Stimulated activated naive CD4-positive, alpha-beta T cell treated with Interleukin-2 at 50 U/mL for 16 hours (primary cell): ENCODE results near the gene AMOT.
A peak's percentile ranks its signal among the peaks of the same experiment; 100 is the strongest.
"Not testable (repeated sequence)": the region's sequence is repeated elsewhere in the genome, so short reads cannot be mapped to it uniquely, and the experiment has no call there.

Source experiments
- DNase-seq: peaks from one replicate; lab custom pipeline; 2025; lab: John Stamatoyannopoulos, UW

AMOT gene, protein sequence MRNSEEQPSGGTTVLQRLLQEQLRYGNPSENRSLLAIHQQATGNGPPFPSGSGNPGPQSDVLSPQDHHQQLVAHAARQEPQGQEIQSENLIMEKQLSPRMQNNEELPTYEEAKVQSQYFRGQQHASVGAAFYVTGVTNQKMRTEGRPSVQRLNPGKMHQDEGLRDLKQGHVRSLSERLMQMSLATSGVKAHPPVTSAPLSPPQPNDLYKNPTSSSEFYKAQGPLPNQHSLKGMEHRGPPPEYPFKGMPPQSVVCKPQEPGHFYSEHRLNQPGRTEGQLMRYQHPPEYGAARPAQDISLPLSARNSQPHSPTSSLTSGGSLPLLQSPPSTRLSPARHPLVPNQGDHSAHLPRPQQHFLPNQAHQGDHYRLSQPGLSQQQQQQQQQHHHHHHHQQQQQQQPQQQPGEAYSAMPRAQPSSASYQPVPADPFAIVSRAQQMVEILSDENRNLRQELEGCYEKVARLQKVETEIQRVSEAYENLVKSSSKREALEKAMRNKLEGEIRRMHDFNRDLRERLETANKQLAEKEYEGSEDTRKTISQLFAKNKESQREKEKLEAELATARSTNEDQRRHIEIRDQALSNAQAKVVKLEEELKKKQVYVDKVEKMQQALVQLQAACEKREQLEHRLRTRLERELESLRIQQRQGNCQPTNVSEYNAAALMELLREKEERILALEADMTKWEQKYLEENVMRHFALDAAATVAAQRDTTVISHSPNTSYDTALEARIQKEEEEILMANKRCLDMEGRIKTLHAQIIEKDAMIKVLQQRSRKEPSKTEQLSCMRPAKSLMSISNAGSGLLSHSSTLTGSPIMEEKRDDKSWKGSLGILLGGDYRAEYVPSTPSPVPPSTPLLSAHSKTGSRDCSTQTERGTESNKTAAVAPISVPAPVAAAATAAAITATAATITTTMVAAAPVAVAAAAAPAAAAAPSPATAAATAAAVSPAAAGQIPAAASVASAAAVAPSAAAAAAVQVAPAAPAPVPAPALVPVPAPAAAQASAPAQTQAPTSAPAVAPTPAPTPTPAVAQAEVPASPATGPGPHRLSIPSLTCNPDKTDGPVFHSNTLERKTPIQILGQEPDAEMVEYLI

DNA sequence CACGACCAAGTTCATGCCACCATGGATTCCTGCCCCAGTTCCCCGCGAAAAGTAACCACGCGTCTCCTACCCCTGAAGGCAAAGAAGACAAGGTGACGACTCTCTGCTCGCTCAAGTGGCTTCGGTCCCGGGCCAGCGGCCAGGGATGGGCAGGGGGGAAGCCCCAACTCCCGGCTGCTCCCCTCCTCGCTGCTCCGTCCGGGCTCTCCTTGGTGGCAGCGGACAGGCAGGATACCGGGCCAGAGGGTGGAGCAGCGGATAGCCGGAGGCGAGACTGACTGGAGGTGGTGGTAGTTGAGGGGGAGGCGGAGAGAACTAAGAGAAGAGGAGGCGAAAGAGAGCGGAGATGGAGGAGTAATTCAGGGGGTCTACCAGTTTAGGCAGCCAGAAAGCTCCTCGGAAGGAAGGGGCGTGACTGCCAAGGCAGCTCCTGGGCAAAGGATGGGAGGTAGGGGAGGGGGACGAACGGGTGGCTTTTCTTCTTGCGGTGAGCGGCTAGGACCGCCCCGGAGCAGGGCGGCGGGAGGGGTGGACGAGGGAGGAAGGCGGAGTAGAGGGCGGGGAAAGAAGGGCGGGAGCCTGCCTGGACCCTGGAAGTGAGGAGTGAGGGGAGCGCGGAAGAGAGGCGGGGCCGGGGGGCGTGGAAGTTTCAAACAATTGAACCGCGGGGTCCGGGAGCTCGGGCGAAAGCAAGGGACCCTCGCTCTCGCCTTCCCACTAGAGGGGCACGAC lies at the start of gene AMOT:
TSS of gene AMOT (minus strand) at position 450 of the 732 bp plus-strand sequence. CDS start 17,705 bp downstream, outside the sequence.
- peak; percentile 58 for DNase-seq

DNA sequence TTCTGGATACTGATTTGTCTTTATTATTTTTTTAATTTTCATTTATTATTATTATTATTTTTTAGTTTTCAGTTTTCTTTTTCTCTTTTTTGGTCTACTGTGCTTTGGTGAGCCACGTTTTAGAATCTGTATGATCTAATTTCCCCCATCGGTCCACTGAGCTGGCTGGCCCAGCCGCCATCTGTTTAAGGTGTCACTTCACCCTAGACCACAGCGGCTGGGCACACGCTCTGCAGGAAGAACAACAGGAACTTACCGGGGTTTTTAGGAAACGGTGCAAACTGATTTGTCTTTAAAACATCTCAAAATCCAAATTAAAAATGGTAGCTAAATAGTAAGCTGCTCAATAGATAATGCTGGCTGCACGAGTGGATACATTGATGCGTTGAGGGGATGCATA lies 48.8 kb upstream of the AMOT start:
- DNase-seq: no peak

DNA sequence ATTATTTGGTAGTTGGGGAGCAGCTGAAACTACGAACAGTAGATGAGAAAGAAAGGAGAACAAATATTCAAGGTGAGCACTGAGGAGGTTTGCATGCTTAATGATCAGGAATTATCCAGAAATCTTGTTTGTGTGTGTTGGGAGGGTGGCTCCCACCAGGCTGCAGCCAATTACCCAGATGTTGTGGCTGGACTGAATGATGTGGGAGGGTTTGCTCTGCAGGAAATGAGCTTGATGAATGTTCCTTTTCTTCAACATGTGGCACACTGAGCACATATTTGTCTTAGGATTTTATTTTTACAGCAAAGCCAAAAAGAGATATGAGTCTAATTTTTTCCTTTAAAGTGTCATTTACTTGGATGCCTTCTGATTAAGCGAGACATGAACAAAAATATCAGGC lies 48.3 kb upstream of the AMOT start:
- no peak for DNase-seq

DNA sequence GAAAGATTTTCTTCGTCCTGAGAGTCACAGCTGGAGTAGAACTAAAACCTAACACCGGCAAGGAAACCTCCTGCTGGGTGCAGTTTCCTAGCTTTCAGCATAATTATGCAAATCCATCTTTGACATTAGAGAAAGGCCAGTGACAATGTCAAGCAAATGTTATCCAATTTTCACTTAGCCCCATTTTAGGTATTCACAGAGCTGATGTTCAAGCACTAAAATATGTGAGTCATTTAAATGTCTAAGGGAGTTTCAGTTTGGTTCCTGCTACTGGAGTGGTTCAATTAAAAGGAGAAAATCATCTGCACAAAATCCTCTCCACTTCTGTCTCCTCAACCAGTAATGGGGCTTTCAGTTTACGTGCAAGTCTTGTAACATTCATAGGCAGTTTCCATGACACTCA lies 37.1 kb upstream of the AMOT start:
- DNase-seq: no peak

DNA sequence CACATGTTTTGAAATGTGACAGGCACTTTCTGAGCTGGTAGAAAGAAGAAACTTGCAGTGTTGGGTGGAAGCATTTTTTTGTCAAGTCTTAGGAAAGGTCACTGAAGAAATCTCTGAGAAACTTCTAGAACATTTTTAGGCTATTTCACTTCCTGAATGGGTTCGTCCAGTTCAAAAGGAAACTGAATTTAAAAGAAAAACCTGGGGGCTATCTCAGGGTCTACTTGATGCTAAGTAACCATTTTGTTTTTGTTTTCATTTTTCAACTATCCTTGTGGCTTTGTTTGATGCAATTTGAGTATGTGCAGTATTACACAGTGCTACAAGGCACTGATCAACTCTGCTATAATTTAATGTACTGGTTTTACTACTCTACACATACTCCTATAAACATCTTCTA lies 34.0 kb upstream of the AMOT start:
- DNase-seq: no peak

DNA sequence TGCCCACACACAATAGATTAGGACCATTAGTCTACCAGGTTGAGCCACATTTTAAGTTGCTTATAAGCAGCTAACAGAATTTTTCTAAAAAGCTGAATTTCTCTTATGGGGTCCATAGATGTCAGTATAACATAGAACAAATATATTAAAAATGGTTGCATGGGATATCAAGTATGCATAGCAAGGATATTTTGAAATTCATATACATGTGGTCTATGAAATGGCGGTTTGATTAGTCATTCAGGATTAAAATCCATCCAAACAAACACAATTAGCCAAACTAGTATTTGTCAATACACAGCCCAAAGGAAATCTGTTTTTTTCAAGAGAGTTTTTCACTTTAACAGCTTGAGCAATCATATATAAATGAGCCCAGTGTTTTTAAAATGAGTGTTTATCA lies 33.5 kb upstream of the AMOT start:
- no peak for DNase-seq

DNA sequence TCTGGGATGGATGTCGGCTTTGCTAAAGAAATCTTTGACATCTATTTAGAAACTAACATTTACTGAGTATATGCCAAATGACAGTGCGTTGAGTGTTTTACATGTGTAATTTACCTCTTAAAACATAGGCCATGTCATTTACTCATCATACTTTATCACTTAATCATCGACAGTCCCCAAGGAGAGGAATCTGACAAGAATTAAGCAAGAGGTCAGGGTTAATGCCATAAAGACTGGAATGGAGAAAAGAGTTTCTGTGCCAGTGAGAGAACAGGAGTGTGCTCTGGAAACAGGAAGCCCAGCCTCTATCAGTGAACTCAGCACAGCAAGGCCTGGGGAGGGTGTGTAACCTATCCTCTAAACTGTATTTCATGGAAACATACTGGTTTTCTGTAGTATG lies 28.0 kb upstream of the AMOT start:
- no peak for DNase-seq

DNA sequence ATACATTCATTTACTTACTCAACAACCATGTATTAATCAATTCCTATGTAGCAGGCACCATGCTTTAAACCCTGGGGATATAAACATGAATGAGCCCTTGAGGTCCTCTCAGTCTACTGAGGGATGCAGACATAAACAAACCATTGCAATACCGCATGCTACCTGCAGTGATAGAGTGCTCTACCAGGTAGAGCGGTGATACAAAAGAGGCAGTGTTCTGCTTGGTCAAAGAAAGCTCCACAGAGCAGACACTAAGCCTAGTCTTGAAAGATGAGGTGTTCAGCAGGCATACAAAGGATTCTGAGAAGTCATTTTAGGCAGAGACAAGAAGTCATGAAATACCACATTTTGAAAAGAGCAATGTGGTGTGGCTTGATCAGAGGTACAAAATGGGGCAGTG lies 26.9 kb upstream of the AMOT start:
- no peak for DNase-seq

DNA sequence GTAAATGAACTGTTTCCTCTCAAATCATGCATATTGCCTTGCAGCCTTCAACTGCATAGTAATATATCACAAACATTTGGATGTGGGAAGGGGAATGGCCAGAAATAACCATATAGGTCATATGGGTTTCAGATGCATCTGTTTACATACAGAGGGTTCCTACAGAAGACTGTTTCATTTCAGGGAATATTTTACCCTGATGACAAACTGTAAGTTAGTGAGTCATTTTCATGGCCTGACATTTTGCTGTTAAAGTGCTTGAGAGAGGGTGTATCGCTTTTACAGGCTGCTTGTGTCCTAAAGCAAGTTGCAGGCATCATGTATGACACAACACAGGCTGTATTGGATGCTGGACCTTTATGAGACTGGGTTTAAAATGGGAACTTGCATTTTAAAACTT lies 25.5 kb upstream of the AMOT start:
- DNase-seq: no peak

DNA sequence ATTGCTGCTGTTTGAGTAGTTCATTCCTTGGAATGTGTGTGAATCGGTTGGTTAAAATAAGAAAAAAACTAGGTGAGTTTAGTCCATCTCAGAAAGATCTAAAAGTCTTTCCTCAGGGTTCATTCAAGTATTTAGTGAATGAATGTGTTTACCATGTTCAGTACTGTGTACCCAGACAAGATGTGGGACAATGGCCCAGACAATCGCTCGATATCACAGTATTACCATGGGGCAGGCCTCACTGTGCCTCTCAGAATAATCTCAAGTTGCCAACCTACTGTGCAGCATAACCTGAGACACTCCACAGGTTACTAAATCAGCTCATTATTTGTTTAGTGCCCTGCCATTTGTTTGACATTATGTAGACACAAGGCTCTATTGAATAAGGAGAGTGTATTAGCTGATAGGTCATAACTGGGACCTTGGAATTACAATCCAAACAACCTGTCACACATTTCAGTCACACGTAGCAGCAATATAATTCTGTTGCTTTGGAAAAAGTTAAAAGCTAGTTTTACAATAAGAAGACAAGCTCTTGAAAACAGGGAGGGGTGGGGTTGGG lies 24.9 kb upstream of the AMOT start:
- no peak for DNase-seq

DNA sequence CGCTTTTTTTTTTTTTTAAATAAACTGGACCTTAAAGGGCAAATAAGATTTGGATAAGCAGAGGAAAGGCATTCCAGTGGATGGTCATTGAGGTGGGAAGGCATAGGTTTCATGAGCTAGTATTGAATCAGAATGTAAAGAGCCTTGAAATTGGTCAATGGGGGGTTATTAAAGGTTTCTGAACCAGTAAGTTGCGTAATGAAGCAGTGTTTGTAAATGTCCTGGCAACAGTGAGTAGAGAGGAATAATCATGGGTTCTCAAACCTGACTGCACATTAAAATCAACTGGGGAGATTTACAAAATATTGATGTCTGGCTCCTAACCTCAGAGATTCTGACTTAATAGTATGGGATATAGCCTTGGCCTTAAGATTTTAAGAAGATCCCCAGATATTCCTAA lies 23.2 kb upstream of the AMOT start:
- no peak for DNase-seq

DNA sequence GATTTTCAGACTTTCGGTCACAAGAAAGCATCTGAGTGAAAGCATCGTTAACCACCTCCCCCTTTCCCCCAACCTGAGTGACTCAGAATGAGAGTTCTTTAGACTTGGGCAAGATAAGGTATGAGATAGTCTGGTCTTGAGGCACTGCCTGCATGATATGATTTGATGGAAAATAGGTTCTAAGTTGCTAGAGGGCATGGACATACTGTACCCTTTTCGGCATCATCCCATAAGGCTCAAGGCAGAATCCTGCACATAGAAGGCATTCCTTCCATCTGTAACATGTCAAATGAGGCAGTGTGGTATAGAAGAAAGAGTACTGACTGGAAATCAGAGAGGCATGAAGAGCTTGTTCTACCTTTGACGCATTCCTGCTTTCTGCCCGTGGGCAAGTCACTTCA lies 16.8 kb upstream of the AMOT start:
- no peak for DNase-seq

DNA sequence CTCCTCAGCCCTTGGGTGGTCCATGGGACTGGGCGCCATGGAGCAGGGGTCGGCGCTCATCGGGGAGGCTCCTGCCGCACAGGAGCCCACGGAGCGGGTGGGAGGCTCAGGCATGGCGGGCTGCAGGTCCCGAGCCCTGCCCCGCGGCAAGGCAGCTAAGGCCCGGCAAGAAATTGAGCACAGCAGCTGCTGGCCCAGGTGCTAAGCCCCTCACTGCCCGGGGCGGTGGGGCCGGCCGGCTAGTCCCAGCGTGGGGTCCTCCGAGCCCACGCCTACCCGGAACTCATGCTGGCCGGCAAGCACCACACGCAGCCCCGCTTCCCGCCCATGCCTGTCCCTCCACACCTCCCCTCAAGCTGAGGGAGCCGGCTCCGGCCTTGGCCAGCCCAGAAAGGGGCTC lies 14.3 kb upstream of the AMOT start:
- DNase-seq: not testable (repeated sequence)

DNA sequence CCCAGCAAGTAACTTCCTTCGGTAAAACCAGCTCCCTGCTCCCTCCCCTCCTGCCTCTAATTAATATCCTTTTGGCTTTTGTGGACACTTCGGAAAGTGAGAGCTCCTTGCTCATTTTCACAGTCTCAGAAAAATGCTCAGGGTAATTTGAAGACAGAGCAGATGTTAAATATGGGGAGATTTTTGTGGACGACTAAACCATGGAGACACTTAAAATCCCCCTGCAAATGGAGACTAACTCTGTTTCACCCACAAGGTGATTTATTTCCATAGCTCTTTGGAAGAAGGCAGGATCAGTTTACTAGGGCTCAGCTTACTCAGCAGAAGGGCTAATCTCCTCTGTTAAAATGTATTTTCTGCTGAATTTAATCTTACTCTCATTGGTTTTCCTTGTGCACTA lies 12.2 kb upstream of the AMOT start:
- no peak for DNase-seq

DNA sequence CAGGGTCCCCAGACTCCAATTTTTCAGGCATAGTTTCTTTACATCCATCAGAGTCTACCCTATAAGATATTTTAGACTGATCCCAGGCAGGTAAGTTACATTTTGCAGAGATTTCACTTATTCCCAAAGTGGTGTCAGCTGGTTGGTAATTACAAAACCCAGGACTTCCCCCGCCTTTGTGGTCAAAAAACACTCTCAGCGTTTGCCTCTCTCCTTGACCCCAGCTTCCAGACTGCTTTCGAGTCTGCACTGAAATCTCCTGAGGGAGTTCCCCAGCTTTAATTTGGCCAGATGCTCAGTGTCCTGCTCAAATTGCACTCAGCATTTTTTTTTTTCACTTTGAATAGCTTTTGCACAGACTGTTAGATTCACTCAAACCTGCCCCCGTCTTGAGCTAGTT lies 11.2 kb upstream of the AMOT start:
- DNase-seq: no peak

DNA sequence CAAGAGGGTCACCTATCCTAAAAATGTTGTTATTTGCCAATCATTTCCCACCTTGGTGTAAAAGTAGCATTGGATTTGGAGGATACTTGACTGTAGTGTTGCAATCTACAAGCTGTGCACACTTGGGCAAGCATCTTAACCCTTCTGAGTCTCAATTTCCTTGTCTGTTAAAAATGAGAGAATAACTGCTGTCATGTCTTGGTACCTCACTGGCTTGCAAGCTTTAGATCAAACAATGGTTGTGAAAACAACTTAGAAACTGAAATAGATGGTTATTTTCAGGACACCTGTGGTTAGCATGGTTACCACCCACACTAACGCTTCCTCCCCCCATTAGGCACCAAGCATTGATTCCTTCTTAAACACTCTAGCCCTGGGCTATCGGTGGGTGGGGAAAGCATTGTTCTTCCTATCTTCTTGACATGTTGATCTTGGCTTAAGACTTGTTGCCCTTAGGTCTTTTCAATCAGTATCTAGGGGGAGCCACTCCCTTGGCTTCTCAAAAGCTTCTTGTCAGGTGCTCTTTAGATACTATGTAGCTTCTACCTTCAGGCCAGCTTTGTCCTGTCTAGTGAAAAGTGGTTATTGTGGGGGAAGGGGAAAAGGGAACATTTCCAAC lies 10.6 kb upstream of the AMOT start:
- no peak for DNase-seq

DNA sequence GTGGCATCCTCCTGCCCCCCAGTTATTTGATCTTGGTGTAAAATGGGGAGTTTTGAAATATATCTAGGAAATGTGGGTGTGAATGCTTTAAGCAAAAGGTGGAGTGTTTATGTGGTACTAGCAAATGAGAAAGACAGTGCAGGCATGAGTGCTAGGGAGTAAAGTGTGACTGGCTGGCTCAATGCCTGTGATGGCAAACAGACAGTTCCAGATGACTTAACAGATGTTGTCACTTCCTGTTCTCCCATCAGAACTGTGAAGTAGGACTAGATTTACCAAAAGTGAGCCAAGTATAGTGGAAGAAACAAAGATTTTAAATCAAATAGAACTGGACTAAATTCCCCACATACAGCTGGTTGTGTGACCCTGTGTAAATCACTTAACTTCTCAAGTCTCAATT lies 8.4 kb upstream of the AMOT start:
- DNase-seq: no peak

DNA sequence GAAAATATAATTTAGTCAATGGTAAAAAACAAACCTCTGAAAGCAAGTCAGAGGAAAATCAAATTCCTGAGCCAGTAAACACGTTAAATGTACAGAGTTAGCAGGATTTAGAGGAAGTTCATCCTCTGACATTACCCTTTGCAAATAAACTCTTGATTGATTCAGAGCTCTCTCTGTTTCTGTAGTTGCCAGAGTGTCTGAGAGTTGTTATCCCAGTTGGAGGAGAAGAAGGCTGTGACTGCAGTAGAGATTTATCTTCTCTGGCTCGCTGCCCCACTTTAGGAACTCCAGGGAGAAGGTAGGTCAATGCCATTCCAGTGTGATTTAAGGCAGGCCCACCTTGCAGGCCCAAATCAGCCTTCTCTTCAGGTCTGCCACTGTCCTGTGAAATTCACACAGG lies 6.2 kb upstream of the AMOT start:
- DNase-seq: no peak

DNA sequence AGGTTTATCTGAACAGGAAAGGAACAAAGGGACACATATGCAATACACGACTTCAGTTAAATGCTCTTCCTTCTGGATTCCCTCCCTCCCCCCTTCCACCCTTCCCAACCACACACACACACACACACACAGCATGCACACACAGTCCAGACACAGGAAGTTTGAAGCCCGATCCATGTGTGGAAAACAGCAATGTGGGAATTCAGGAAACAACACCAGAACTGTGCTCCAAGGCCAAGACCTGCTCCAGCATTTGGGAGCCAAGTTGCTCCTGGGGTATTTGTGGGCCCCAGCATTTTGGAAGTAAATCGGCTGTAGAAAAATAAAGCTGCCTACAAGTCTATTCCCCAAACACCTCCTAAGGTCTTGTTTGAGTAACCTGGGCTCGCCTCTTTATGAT lies 5.6 kb upstream of the AMOT start:
- DNase-seq: no peak

DNA sequence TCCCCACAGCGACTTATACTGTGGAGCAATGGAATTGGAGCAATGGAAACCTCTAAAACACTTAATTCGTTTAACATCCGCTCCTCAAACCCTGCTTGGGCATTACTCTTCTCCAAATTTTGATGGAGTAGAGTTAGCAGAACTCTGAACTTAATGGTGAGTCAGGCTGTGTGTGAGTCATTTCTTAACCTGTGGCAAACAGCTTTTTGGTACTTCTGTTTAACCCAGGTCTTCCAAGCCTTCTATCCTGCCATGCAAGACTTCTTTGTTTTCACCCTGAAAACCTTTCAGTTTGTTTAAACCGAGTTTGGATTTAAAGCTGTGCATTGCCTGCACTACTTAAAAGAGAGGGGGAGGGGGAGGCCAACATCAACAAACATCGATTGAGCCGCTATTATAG lies 3.6 kb upstream of the AMOT start:
- DNase-seq: no peak

DNA sequence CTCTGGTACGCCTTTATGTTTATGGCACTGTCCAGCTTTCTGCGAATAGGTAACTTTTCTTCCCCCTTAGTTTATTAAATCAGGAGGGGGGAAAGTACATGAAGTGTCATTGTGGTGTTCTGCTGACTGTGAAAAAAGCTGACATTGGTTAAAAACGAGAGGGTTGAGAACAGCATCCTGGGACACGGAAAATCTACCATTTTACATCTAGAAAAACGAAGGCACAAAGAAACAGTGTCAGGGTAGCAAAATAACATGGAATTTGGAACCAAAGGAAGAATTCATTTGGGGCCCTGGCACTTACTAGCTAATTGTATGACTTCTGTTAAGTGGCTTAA lies 1.2 kb upstream of the AMOT start:
- DNase-seq: no peak
